Testis (tissue), 3 donors: ENCODE measurements around the gene KIF1C. TPM values are rescaled to one million over a fixed set of nuclear protein-coding genes. Genes with fewer than 3 reads are reported as not detected.

Experiments
- DNase-seq: peaks from one replicate; pipeline ENCODE4 v3.0.0-alpha.2; 2019
- H3K27ac ChIP-seq, 2 donors: fragments of 200-600 bp; sonication (generic); one replicate each; pipeline ENCODE4 v1.5.1; 2019
- H3K27me3 ChIP-seq: fragments of 200-600 bp; sonication (generic); one replicate; pipeline ENCODE4 v1.5.1; 2019
- H3K36me3 ChIP-seq: fragments of 200-600 bp; sonication (generic); one replicate; pipeline ENCODE4 v1.5.1; 2017; ENCODE audit warnings: low read depth; ENCODE audit errors: missing control alignments
- H3K4me1 ChIP-seq: fragments of 200-600 bp; sonication (generic); one replicate; pipeline ENCODE4 v1.5.1; 2019
- H3K4me3 ChIP-seq, 2 donors: fragments of 200-600 bp; sonication (generic); one replicate each; pipeline ENCODE4 v1.5.1; 2017 to 2019
- H3K9me3 ChIP-seq: fragments of 200-600 bp; sonication (generic); one replicate; pipeline ENCODE4 v1.5.1; 2017
- CTCF ChIP-seq, 3 experiments: fragments of 450-650 bp in 2 of 3; fragments of 200-600 bp in 1 of 3; sonication (generic) in 1 of 3; IDR thresholded peaks; one replicate each; pipeline ENCODE4 v1.5.1; 2016 to 2019; ENCODE audit warnings: antibody characterized with exemption in 3 of 3, mild to moderate bottlenecking in 2 of 3, moderate library complexity in 1 of 3
- POLR2A ChIP-seq: fragments of 450-650 bp; IDR thresholded peaks from one replicate; pipeline ENCODE4 v1.6.1; 2017; ENCODE audit warnings: antibody characterized with exemption, mild to moderate bottlenecking, moderate library complexity
- WGBS, 2 donors: methylation state at CpG; one replicate each; pipeline ENCODE4 v1.1.5; 2018; 5-methylcytosine and 5-hydroxymethylcytosine counted together
- intact Hi-C: fragments of 100-400 bp; cut with DNase I; formaldehyde crosslinking; loops from one replicate; pipeline ENCODE4 v1.15.1; 2023; ENCODE audit warnings: low total_unique reads
- polyA plus RNA-seq: library from polyadenylated mRNA; stranded (reverse); fragments of 350-450 nt; fragmentation: Illumina TruSeq; extraction: RNeasy Lipid Tissue Mini Kit (QIAGEN cat#74804); gene quantifications from one replicate; pipeline ENCODE4 v1.2.3, GENCODE V29; 2014; ENCODE audit warnings: low read depth, low replicate concordance; ENCODE audit not compliant: insufficient read depth
- total RNA-seq, 2 donors: library from RNA; depleted of rRNA; stranded (reverse); fragments of >200 nt; gene quantifications; one replicate each; pipeline ENCODE4 v1.2.3, GENCODE V29; 2016

KIF1C gene
- total and polyA plus RNA-seq, 3 donors from 2014 or later, result 51.1 to 79.9 (median 54.1) TPM

- no peak for DNase-seq
- Histone ChIP-seq H3K27me3 (no peaks in the 10 kb centered on the region), H3K9me3 (no peaks in the 10 kb centered on the region), H3K27ac (no peak overlapping the region), H3K36me3 (no peaks in the 10 kb centered on the region), H3K4me3 (no peak overlapping the region), H3K4me1 (no peaks in the 10 kb centered on the region)
- intact Hi-C loops, result no loop called here
- no peak for TF ChIP-seq POLR2A
- no peak for TF ChIP-seq CTCF (IDR thresholded peaks at IDR 0.05)
These were observed 19.0 kb upstream of the KIF1C start for GRCh38 chr17:4978726-4979125.

GRCh38 chr17:4980644-4981216 is 17.0 kb upstream of the KIF1C start:
- intact Hi-C loops, result loop anchor here (5.0 kb wide), 1 partner anchor 82 kb away; no protein-coding TSS in a partner anchor
- no peak overlapping the region for H3K27ac ChIP-seq
- H3K27me3 ChIP-seq, result no peaks in the 10 kb centered on the region
- no peak overlapping the region for H3K4me3 ChIP-seq
- H3K36me3 ChIP-seq, result no peaks in the 10 kb centered on the region
- TF ChIP-seq CTCF (IDR thresholded peaks at IDR 0.05) (peak; percentile 64 to 84 (median 65)), POLR2A (no peak)
- H3K9me3 ChIP-seq, result no peaks in the 10 kb centered on the region
- 45 to 57% methylated on average over 6 of the region's 6 CpGs for WGBS, 2 donors
- DNase-seq, result no peak
- H3K4me1 ChIP-seq, result no peaks in the 10 kb centered on the region

GRCh38 chr17:4982305-4982704 is 15.4 kb upstream of the KIF1C start:
- no peaks in the 10 kb centered on the region for H3K27me3 ChIP-seq
- H3K4me1 ChIP-seq, result peaks cover 11% of the 10 kb centered on the region
- H3K4me3 ChIP-seq, result no peak overlapping the region
- no peak overlapping the region for H3K27ac ChIP-seq
- H3K36me3 ChIP-seq, result no peaks in the 10 kb centered on the region
- DNase-seq, result no peak
- 63 to 82% methylated on average over 5 of the region's 5 CpGs for WGBS, 2 donors
- TF ChIP-seq POLR2A, result no peak
- intact Hi-C loops, result loop anchor here (5.0 kb wide), 1 partner anchor 80 kb away; no protein-coding TSS in a partner anchor
- no peaks in the 10 kb centered on the region for H3K9me3 ChIP-seq

- Histone ChIP-seq H3K36me3 (no peaks in the 10 kb centered on the region), H3K9me3 (no peaks in the 10 kb centered on the region), H3K27me3 (no peaks in the 10 kb centered on the region), H3K27ac (peak overlapping the region; percentile 91 to 96), H3K4me3 (peak overlapping the region; percentile 79 to 84), H3K4me1 (peaks cover 20% of the 10 kb centered on the region)
- intact Hi-C loops, result no loop called here
- WGBS, 2 donors, result 30 to 31% methylated on average over 5 of the region's 5 CpGs
- no peak for DNase-seq
- no peak for TF ChIP-seq CTCF (IDR thresholded peaks at IDR 0.05)
- no peak for TF ChIP-seq POLR2A
These were observed 11.3 kb upstream of the KIF1C start for GRCh38 chr17:4986403-4986802.

GRCh38 chr17:4986951-4987766 is 10.6 kb upstream of the KIF1C start, which contains the start of gene CAMTA2:
CAMTA2 (minus strand) TSS chr17:4987675; CDS start chr17:4986222, 1,453 bp downstream.
- 0 to 1% methylated on average over 28 to 66 of the region's 78 CpGs for WGBS, 2 donors
- no peaks in the 10 kb centered on the region for H3K36me3 ChIP-seq
- peaks cover 20% of the 10 kb centered on the region for H3K4me1 ChIP-seq
- DNase-seq, result peak; percentile 94
- no peaks in the 10 kb centered on the region for H3K9me3 ChIP-seq
- H3K27me3 ChIP-seq, result no peaks in the 10 kb centered on the region
- peak; percentile 49 to 70 (median 67) for TF ChIP-seq CTCF (IDR thresholded peaks at IDR 0.05)
- TF ChIP-seq POLR2A, result peak; percentile 45
- intact Hi-C loops, result no loop called here
- peak within 1 kb of the TSS; percentile 91 to 96 for H3K27ac ChIP-seq
- H3K4me3 ChIP-seq, result peak within 1 kb of the TSS; percentile 79 to 84
